ENCODE measurements around the gene NHERF1.

The NHERF1 gene

GRCh38 chr17:74736513-74737298 is 11.7 kb upstream of the NHERF1 start, which contains the start of gene RAB37 (continued):
- TF ChIP-seq, protein P1, sequence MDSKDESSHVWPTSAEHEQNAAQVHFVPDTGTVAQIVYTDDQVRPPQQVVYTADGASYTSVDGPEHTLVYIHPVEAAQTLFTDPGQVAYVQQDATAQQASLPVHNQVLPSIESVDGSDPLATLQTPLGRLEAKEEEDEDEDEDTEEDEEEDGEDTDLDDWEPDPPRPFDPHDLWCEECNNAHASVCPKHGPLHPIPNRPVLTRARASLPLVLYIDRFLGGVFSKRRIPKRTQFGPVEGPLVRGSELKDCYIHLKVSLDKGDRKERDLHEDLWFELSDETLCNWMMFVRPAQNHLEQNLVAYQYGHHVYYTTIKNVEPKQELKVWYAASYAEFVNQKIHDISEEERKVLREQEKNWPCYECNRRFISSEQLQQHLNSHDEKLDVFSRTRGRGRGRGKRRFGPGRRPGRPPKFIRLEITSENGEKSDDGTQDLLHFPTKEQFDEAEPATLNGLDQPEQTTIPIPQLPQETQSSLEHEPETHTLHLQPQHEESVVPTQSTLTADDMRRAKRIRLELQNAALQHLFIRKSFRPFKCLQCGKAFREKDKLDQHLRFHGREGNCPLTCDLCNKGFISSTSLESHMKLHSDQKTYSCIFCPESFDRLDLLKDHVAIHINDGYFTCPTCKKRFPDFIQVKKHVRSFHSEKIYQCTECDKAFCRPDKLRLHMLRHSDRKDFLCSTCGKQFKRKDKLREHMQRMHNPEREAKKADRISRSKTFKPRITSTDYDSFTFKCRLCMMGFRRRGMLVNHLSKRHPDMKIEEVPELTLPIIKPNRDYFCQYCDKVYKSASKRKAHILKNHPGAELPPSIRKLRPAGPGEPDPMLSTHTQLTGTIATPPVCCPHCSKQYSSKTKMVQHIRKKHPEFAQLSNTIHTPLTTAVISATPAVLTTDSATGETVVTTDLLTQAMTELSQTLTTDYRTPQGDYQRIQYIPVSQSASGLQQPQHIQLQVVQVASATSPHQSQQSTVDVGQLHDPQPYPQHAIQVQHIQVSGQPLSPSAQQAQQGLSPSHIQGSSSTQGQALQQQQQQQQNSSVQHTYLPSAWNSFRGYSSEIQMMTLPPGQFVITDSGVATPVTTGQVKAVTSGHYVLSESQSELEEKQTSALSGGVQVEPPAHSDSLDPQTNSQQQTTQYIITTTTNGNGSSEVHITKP (tag by site-specific recombination; IDR thresholded peaks at IDR 0.05) = peak; percentile 86
- TF ChIP-seq ZBTB48 (tag by site-specific recombination; IDR thresholded peaks at IDR 0.05) (peak; percentile 57; the same call in 1 of the 2 replicates), ZFP37 (tag by site-specific recombination; IDR thresholded peaks at IDR 0.05) (no peak), ZSCAN5A (tag by site-specific recombination; IDR thresholded peaks at IDR 0.05) (0 out of 2 replicates have a peak, but pooled peaks have one; percentile 22), PRDM2 (tag by site-specific recombination; IDR thresholded peaks at IDR 0.05; ENCODE audit: borderline replicate concordance) (no peak), ZNF23 (tag by site-specific recombination; IDR thresholded peaks at IDR 0.05; ENCODE audit: borderline replicate concordance) (no peak), ZBTB20 (tag by site-specific recombination; IDR thresholded peaks at IDR 0.05) (peak; percentile 34; the same call in 1 of the 2 replicates)
- TF ChIP-seq, protein P2, sequence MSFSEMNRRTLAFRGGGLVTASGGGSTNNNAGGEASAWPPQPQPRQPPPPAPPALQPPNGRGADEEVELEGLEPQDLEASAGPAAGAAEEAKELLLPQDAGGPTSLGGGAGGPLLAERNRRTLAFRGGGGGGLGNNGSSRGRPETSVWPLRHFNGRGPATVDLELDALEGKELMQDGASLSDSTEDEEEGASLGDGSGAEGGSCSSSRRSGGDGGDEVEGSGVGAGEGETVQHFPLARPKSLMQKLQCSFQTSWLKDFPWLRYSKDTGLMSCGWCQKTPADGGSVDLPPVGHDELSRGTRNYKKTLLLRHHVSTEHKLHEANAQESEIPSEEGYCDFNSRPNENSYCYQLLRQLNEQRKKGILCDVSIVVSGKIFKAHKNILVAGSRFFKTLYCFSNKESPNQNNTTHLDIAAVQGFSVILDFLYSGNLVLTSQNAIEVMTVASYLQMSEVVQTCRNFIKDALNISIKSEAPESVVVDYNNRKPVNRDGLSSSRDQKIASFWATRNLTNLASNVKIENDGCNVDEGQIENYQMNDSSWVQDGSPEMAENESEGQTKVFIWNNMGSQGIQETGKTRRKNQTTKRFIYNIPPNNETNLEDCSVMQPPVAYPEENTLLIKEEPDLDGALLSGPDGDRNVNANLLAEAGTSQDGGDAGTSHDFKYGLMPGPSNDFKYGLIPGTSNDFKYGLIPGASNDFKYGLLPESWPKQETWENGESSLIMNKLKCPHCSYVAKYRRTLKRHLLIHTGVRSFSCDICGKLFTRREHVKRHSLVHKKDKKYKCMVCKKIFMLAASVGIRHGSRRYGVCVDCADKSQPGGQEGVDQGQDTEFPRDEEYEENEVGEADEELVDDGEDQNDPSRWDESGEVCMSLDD (tag by site-specific recombination; IDR thresholded peaks at IDR 0.05) = 0 out of 2 replicates have a peak, but pooled peaks have one; percentile 34

- POLR2A ChIA-PET = no interaction called here
- Histone ChIP-seq H3K36me3 (ENCODE audit: control insufficient read depth in 2 of 2, insufficient read depth in 1 of 2, low read length in 2 of 2) (no peaks in the 10 kb centered on the region), H3K4me3 (ENCODE audit: low read depth, low read length) (peak overlapping the region; percentile 5; the same call in 1 of the 2 replicates), H3K9me3 (ENCODE audit: control insufficient read depth, insufficient read depth, low read depth, low read length) (no peaks in the 10 kb centered on the region), H3K27ac (ENCODE audit: extremely low read depth, low read depth, low read length) (no peak overlapping the region), H3K4me1 (ENCODE audit: control insufficient read depth, insufficient read depth, low read length) (peaks cover 2% of the 10 kb centered on the region; the same call in 1 of the 2 replicates)
- TF ChIP-seq ZBTB17 (tag by site-specific recombination; IDR thresholded peaks at IDR 0.05) = 0 out of 2 replicates have a peak, but pooled peaks have one; percentile 16
- no peak for TF ChIP-seq YY1 (tag by site-specific recombination; IDR thresholded peaks at IDR 0.05)
- TF ChIP-seq SP2 (tag by site-specific recombination; IDR thresholded peaks at IDR 0.05) = 0 out of 2 replicates have a peak, but pooled peaks have one; percentile 8
- peak; percentile 25 for TF ChIP-seq ZNF335 (tag by site-specific recombination; conservative IDR thresholded peaks at IDR 0.05)
- 0 out of 2 replicates have a peak, but pooled peaks have one; percentile 4 for TF ChIP-seq ZNF398 (tag by site-specific recombination; IDR thresholded peaks at IDR 0.05)
- no peak for TF ChIP-seq ZNF560 (tag by site-specific recombination; IDR thresholded peaks at IDR 0.05; ENCODE audit: borderline replicate concordance)
- TF ChIP-seq ZNF341 (tag by site-specific recombination; IDR thresholded peaks at IDR 0.05; ENCODE audit: low read depth) = peak; percentile 96
- TF ChIP-seq ZNF146 (tag by site-specific recombination; IDR thresholded peaks at IDR 0.05) = no peak
- peak; percentile 37; the same call in 1 of the 2 replicates for TF ChIP-seq SP3 (tag by site-specific recombination; IDR thresholded peaks at IDR 0.05)
- CTCF ChIA-PET = interaction anchor here (0.7 to 3.7 kb wide), 13 partner anchors 9 to 170 kb away, joined by 3 to 64 read pairs (median 6); partner anchors contain the start of genes CD300H and NAT9
Observed at GRCh38 chr17:74737299-74738050, 11.0 kb upstream of the NHERF1 start.
